Natural killer cell (primary cell): ENCODE results near the gene CADM1. TPM values are rescaled to one million over a fixed set of nuclear protein-coding genes. Genes with fewer than 3 reads are reported as not detected.
"Not testable (repeated sequence)": the region's sequence is repeated elsewhere in the genome, so short reads cannot be mapped to it uniquely, and the experiment has no call there.

Experiments
- ATAC-seq, 3 donors: fragments of 150-1000 bp in 2 of 3; fragments of 200-7000 bp in 1 of 3; cut with Tn5 transposase; 1 replicate in 1 of 3; 2 replicates in 2 of 3; pipeline ENCODE4 v1.10.0; 2021; ENCODE audit warnings: mild to moderate bottlenecking in 2 of 3, moderate library complexity in 2 of 3
- DNase-seq, 2 donors: peaks; one replicate each; pipeline versions ENCODE4 v3.0.0 to v3.0.0-alpha.2; 2013 to 2021; ENCODE audit warnings: mixed read lengths in 1 of 2
- H3K27ac ChIP-seq: one replicate; pipeline ENCODE4 v1.5.1; 2013; ENCODE audit warnings: mild to moderate bottlenecking, low read length
- H3K27me3 ChIP-seq: one replicate; pipeline ENCODE4 v1.6.1; 2013; ENCODE audit warnings: low read length; ENCODE audit not compliant: control insufficient read depth, insufficient read depth
- H3K36me3 ChIP-seq: one replicate; pipeline ENCODE4 v1.6.1; 2013; ENCODE audit warnings: low read length; ENCODE audit not compliant: control insufficient read depth, insufficient read depth
- H3K4me1 ChIP-seq: one replicate; pipeline ENCODE4 v1.6.1; 2013; ENCODE audit warnings: low read length; ENCODE audit not compliant: control insufficient read depth, insufficient read depth
- H3K4me3 ChIP-seq: one replicate; pipeline ENCODE4 v1.5.1; 2013; ENCODE audit warnings: low read length
- H3K9me3 ChIP-seq: one replicate; pipeline ENCODE4 v1.6.1; 2013; ENCODE audit warnings: low read length; ENCODE audit not compliant: control insufficient read depth, insufficient read depth
- H3K27ac Mint-ChIP-seq, 2 donors: one replicate each; pipeline ENCODE4 v1.8.0; 2022; ENCODE audit warnings: mild to moderate bottlenecking in 2 of 2, mixed read lengths in 2 of 2, moderate library complexity in 1 of 2
- H3K27me3 Mint-ChIP-seq, 2 donors: one replicate each; pipeline ENCODE4 v1.8.0; 2022; ENCODE audit warnings: low read depth in 2 of 2, mixed read lengths in 2 of 2
- H3K36me3 Mint-ChIP-seq: one replicate; pipeline ENCODE4 v1.8.0; 2022; ENCODE audit warnings: mixed read lengths
- H3K4me1 Mint-ChIP-seq, 2 donors: one replicate each; pipeline ENCODE4 v1.8.0; 2022; ENCODE audit warnings: mixed read lengths in 2 of 2
- H3K4me3 Mint-ChIP-seq: one replicate; pipeline ENCODE4 v1.8.0; 2022; ENCODE audit warnings: mild to moderate bottlenecking, moderate library complexity, mixed read lengths
- H3K9me3 Mint-ChIP-seq, 2 donors: one replicate each; pipeline ENCODE4 v1.8.0; 2022; ENCODE audit warnings: mixed read lengths in 2 of 2
- WGBS: methylation state at CpG from one replicate; pipeline ENCODE4 v1.1.7; 2013; ENCODE audit warnings: missing lambda C conversion rate; ENCODE audit not compliant: insufficient coverage; 5-methylcytosine and 5-hydroxymethylcytosine counted together
- intact Hi-C: fragments of 100-400 bp; cut with micrococcal nuclease; formaldehyde crosslinking; loops from one replicate; pipeline ENCODE4 v1.14.2; 2022
- total RNA-seq, 4 donors: library from RNA; stranded (reverse); fragments of 120-200 nt in 1 of 4; gene quantifications; one replicate each; pipeline versions ENCODE4 v1.2.3 to v1.2.4, GENCODE V29; 2013 to 2022
- TF ChIP-seq, protein P1 (sequence below): fragments of 200-600 bp; IDR thresholded peaks from one replicate; pipeline ENCODE4 v1.8.0; 2022; ENCODE audit warnings: antibody characterized with exemption

CADM1 gene
- total RNA-seq, 3 donors from 2014 or later (not counting 1 experiment from before 2014, with no cell fraction given) = 3.2 to 4.2 (median 3.9) TPM

DNA sequence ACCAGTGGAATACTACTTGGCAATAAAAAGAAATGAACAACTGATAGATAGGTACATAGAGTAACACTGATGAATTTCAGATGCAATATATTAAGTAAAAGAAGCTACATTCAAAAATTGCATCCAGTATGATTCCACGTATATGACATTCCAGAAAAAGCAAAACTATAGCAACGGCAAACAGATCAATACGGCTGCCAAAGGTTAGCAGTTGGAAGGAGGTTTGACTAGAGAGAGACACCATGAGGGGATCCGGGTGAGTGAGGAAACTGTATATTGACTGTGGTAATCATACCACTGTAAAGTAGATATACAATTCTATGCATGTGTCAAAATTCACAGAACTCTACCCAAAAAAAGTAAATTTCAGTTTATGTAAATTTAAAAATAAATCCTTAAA, 28.7 kb downstream of the CADM1 start:
- TF ChIP-seq, protein P1, sequence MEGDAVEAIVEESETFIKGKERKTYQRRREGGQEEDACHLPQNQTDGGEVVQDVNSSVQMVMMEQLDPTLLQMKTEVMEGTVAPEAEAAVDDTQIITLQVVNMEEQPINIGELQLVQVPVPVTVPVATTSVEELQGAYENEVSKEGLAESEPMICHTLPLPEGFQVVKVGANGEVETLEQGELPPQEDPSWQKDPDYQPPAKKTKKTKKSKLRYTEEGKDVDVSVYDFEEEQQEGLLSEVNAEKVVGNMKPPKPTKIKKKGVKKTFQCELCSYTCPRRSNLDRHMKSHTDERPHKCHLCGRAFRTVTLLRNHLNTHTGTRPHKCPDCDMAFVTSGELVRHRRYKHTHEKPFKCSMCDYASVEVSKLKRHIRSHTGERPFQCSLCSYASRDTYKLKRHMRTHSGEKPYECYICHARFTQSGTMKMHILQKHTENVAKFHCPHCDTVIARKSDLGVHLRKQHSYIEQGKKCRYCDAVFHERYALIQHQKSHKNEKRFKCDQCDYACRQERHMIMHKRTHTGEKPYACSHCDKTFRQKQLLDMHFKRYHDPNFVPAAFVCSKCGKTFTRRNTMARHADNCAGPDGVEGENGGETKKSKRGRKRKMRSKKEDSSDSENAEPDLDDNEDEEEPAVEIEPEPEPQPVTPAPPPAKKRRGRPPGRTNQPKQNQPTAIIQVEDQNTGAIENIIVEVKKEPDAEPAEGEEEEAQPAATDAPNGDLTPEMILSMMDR = no peak
- Mint-ChIP-seq H3K9me3 (peaks cover 4 to 5% of the 10 kb centered on the region in 2 donors), H3K27me3 (peaks cover 0 to 6% of the 10 kb centered on the region in 2 donors), H3K27ac (no peak overlapping the region), H3K4me3 (no peak overlapping the region), H3K36me3 (no peaks in the 10 kb centered on the region), H3K4me1 (no peaks in the 10 kb centered on the region)
- H3K4me3 ChIP-seq = no peak overlapping the region
- H3K4me1 ChIP-seq = no peaks in the 10 kb centered on the region
- H3K27me3 ChIP-seq = no peaks in the 10 kb centered on the region
- ATAC-seq = no peak
- 100% methylated on average over 3 of the region's 4 CpGs for WGBS
- H3K36me3 ChIP-seq = no peaks in the 10 kb centered on the region
- H3K9me3 ChIP-seq = no peaks in the 10 kb centered on the region
- no peak overlapping the region for H3K27ac ChIP-seq
- intact Hi-C loops = no loop called here
- DNase-seq = no peak

DNA sequence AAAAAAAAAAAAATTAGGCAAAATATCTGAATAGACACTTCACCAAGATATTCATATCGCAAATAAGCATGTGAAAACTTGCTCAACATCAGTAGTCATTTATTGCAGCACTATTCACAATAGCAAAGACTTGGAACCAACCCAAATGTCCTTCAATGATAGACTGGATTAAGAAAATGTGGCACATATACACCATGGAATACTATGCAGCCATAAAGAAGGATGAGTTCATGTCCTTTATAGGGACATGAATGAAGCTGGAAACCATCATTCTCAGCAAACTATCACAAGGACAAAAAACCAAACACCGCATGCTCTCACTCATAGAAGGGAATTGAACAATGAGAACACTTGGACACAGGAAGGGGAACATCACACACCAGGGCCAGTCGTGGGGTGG, 29.9 kb downstream of the CADM1 start:
- H3K4me1 ChIP-seq, DNase-seq, H3K4me3 ChIP-seq, H3K4me3 Mint-ChIP-seq, H3K27ac Mint-ChIP-seq, ATAC-seq, H3K27me3 ChIP-seq, H3K4me1 Mint-ChIP-seq, H3K9me3 ChIP-seq, H3K27ac ChIP-seq, H3K36me3 ChIP-seq, H3K9me3 Mint-ChIP-seq, H3K36me3 Mint-ChIP-seq, intact Hi-C loops, H3K27me3 Mint-ChIP-seq: not testable (repeated sequence)
- no CpG with 5 or more reads among the region's 3 CpGs for WGBS

DNA sequence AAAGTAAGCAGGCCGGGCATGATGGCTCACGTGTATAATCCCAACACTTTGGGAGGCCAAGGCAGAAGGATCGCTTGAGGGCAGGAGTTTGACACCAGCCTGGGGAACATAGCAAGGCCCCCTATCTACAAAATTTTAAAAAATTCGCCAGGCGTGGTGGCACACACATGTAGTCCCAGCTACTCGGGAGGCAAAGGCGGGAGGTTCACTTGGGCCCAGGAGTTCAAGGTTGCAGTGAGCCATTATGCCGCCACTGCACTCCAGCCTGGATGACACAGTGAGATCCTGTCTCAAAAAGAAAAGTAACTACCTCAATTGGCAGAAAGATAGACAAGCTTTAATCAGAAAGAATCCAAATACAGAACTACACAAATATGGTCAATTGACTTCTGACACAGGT, 31.0 kb downstream of the CADM1 start:
- peaks cover 0 to 6% of the 10 kb centered on the region in 2 donors for H3K27me3 Mint-ChIP-seq
- H3K36me3 Mint-ChIP-seq = no peaks in the 10 kb centered on the region
- Histone ChIP-seq H3K36me3 (no peaks in the 10 kb centered on the region), H3K4me3 (no peak overlapping the region), H3K27me3 (no peaks in the 10 kb centered on the region), H3K27ac (no peak overlapping the region), H3K4me1 (no peaks in the 10 kb centered on the region), H3K9me3 (no peaks in the 10 kb centered on the region)
- H3K4me3 Mint-ChIP-seq = no peak overlapping the region
- ATAC-seq (no peak), DNase-seq (no peak)
- no peaks in the 10 kb centered on the region for H3K4me1 Mint-ChIP-seq
- no peak overlapping the region for H3K27ac Mint-ChIP-seq
- intact Hi-C loops = no loop called here
- H3K9me3 Mint-ChIP-seq = peaks cover 4 to 5% of the 10 kb centered on the region in 2 donors
- TF ChIP-seq, protein P1 = no peak
- WGBS = 96% methylated on average over 8 of the region's 8 CpGs

- intact Hi-C loops = no loop called here
- TF ChIP-seq, protein P1 = no peak
- no peak for ATAC-seq
- Mint-ChIP-seq H3K36me3 (no peaks in the 10 kb centered on the region), H3K9me3 (peaks cover 4 to 5% of the 10 kb centered on the region in 2 donors), H3K4me1 (no peaks in the 10 kb centered on the region), H3K27ac (no peak overlapping the region), H3K27me3 (peaks cover 0 to 3% of the 10 kb centered on the region in 2 donors), H3K4me3 (no peak overlapping the region)
- no peak for DNase-seq
- WGBS = 75% methylated on average over 3 of the region's 3 CpGs
- Histone ChIP-seq H3K36me3 (no peaks in the 10 kb centered on the region), H3K9me3 (no peaks in the 10 kb centered on the region), H3K27me3 (no peaks in the 10 kb centered on the region), H3K4me1 (no peaks in the 10 kb centered on the region), H3K4me3 (no peak overlapping the region), H3K27ac (no peak overlapping the region)
Measured at GRCh38 chr11:115471367-115471766, 32.8 kb downstream of the CADM1 start.
